Pancreas (tissue), 10 donors: ENCODE data around the gene SLAIN2. TPM values are rescaled to one million over a fixed set of nuclear protein-coding genes. Genes with fewer than 3 reads are reported as not detected.

ENCODE experiments used
- ATAC-seq, 4 donors: fragments of 200-7000 bp; cut with Tn5 transposase; one replicate each; pipeline versions ENCODE4 v1.8.0 to v1.9.1; 2020; ENCODE audit warnings: mild to moderate bottlenecking in 4 of 4, moderate library complexity in 4 of 4
- DNase-seq, 6 donors: peaks; one replicate each; pipeline ENCODE4 v3.0.0-alpha.2; 2020
- FAIRE-seq: peaks from 2 replicates; lab custom pipeline; 2012; peaks lifted over from hg19 to GRCh38; lab: Jason Lieb, UNC
- H3K27ac ChIP-seq, 4 donors: fragments of 200-600 bp; sonication (generic); 1 replicate in 3 of 4; 2 replicates in 1 of 4; pipeline versions ENCODE4 v1.5.0 to v1.8.0; 2020
- H3K27me3 ChIP-seq, 4 donors: fragments of 200-600 bp; one replicate each; pipeline ENCODE4 v1.8.0; 2021
- H3K36me3 ChIP-seq, 3 donors: fragments of 200-600 bp; sonication (generic) in 1 of 3; one replicate each; pipeline versions ENCODE4 v1.5.0 to v1.8.0; 2020 to 2021
- H3K4me1 ChIP-seq, 3 donors: fragments of 200-600 bp; one replicate each; pipeline ENCODE4 v1.8.0; 2021
- H3K4me3 ChIP-seq, 4 donors: fragments of 200-600 bp; sonication (generic) in 2 of 4; one replicate each; pipeline versions ENCODE4 v1.5.0 to v1.8.0; 2020 to 2021
- H3K9me3 ChIP-seq, 4 donors: fragments of 200-600 bp; one replicate each; pipeline ENCODE4 v1.8.0; 2021
- WGBS, 2 donors: extraction: QIAGEN DNeasy Blood & Tissue Kit; methylation state at CpG; one replicate each; pipeline ENCODE4 v1.1.7; 2013; 5-methylcytosine and 5-hydroxymethylcytosine counted together
- intact Hi-C, 3 donors: fragments of 100-400 bp; cut with DNase I; formaldehyde crosslinking; loops; one replicate each; pipeline versions ENCODE4 v1.11.1 to v1.14.2; 2022
- polyA plus RNA-seq, 2 donors: library from polyadenylated mRNA; stranded (reverse); fragments of 200-250 nt; gene quantifications; one replicate each; pipeline ENCODE4 v1.2.3, GENCODE V29; 2013
- total RNA-seq, 6 donors: library from RNA; stranded (reverse); fragmentation: NEBNext Ultra II Directional in 4 of 6; extraction: Animal tissue kit (Norgen Biotek cat#: 25700) in 4 of 6; gene quantifications; one replicate each; pipeline versions ENCODE4 v1.2.1 to v1.2.4, GENCODE V29; 2021 to 2023
- TF ChIP-seq, protein P1 (sequence below), 4 donors: fragments of 200-600 bp; sonication (generic) in 3 of 4; IDR thresholded peaks; one replicate each; pipeline versions ENCODE4 v1.5.0 to v1.8.0; 2021; ENCODE audit warnings: antibody characterized with exemption in 4 of 4
- donor health status: healthy with polysubstance abuse.
- donor health status: DM: no; HTN: no; CAD: no; lungs with moderate emphysema.
- donor health status: DM: no; HTN: no; CAD: no.
- donor health status: control.
- donor health status: control.
- donor health status: Bipolar disorder and iron deficiency.
- donor health status: DM: yes; HTN: yes; CAD: no.
- donor health status: DM: no; HTN: no; CAD: no.
- donor health status: DM: no; HTN: no; CAD: no.
- donor health status: DM: yes; HTN: yes; CAD: no.

Gene SLAIN2
- total and polyA plus RNA-seq, 8 donors = 7.0 to 41.4 (median 28.5) TPM

- no peak for DNase-seq
- TF ChIP-seq, protein P1, sequence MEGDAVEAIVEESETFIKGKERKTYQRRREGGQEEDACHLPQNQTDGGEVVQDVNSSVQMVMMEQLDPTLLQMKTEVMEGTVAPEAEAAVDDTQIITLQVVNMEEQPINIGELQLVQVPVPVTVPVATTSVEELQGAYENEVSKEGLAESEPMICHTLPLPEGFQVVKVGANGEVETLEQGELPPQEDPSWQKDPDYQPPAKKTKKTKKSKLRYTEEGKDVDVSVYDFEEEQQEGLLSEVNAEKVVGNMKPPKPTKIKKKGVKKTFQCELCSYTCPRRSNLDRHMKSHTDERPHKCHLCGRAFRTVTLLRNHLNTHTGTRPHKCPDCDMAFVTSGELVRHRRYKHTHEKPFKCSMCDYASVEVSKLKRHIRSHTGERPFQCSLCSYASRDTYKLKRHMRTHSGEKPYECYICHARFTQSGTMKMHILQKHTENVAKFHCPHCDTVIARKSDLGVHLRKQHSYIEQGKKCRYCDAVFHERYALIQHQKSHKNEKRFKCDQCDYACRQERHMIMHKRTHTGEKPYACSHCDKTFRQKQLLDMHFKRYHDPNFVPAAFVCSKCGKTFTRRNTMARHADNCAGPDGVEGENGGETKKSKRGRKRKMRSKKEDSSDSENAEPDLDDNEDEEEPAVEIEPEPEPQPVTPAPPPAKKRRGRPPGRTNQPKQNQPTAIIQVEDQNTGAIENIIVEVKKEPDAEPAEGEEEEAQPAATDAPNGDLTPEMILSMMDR (IDR thresholded peaks at IDR 0.05) = no peak
- no peak overlapping the region for H3K4me3 ChIP-seq
- intact Hi-C loops = no loop called here
- H3K27ac ChIP-seq = no peak overlapping the region
- H3K4me1 ChIP-seq = no peaks in the 10 kb centered on the region
- H3K9me3 ChIP-seq = no peaks in the 10 kb centered on the region
- no peaks in the 10 kb centered on the region for H3K36me3 ChIP-seq
- FAIRE-seq = no peak
- 84 to 90% methylated on average over 4 of the region's 4 CpGs for WGBS, 2 donors
- no peak for ATAC-seq
- H3K27me3 ChIP-seq = no peaks in the 10 kb centered on the region
Observed at GRCh38 chr4:48299560-48299959, 41.8 kb upstream of the SLAIN2 start.

GRCh38 chr4:48300004-48300403 is 41.3 kb upstream of the SLAIN2 start:
- H3K27ac ChIP-seq = no peak overlapping the region
- no peaks in the 10 kb centered on the region for H3K4me1 ChIP-seq
- DNase-seq = no peak
- no peak for FAIRE-seq
- no peak overlapping the region for H3K4me3 ChIP-seq
- 61 to 64% methylated on average over 2 of the region's 2 CpGs for WGBS, 2 donors
- H3K9me3 ChIP-seq = no peaks in the 10 kb centered on the region
- no peaks in the 10 kb centered on the region for H3K27me3 ChIP-seq
- intact Hi-C loops = no loop called here
- no peak for ATAC-seq
- TF ChIP-seq, protein P1 (IDR thresholded peaks at IDR 0.05) = no peak
- H3K36me3 ChIP-seq = no peaks in the 10 kb centered on the region

- ATAC-seq (no peak), DNase-seq (no peak), FAIRE-seq (no peak)
- H3K27ac ChIP-seq = no peak overlapping the region
- no peak overlapping the region for H3K4me3 ChIP-seq
- H3K9me3 ChIP-seq = no peaks in the 10 kb centered on the region
- no peaks in the 10 kb centered on the region for H3K4me1 ChIP-seq
- no peaks in the 10 kb centered on the region for H3K27me3 ChIP-seq
- intact Hi-C loops = no loop called here
- TF ChIP-seq, protein P1 (IDR thresholded peaks at IDR 0.05) = no peak
- WGBS, 2 donors = 52% methylated on average over 3 of the region's 3 CpGs
- H3K36me3 ChIP-seq = no peaks in the 10 kb centered on the region
Observed at GRCh38 chr4:48305508-48305907, 35.8 kb upstream of the SLAIN2 start.

GRCh38 chr4:48307528-48307927 is 33.8 kb upstream of the SLAIN2 start:
- intact Hi-C loops = no loop called here
- TF ChIP-seq, protein P1 (IDR thresholded peaks at IDR 0.05) = no peak
- Histone ChIP-seq H3K4me1 (no peaks in the 10 kb centered on the region), H3K27me3 (no peaks in the 10 kb centered on the region), H3K27ac (no peak overlapping the region), H3K4me3 (no peak overlapping the region), H3K36me3 (no peaks in the 10 kb centered on the region), H3K9me3 (no peaks in the 10 kb centered on the region)
- DNase-seq (no peak), FAIRE-seq (no peak), ATAC-seq (no peak)
- WGBS, 2 donors = 79 to 80% methylated on average over 5 of the region's 5 CpGs

GRCh38 chr4:48308901-48309300 is 32.4 kb upstream of the SLAIN2 start:
- FAIRE-seq (no peak), ATAC-seq (no peak), DNase-seq (no peak)
- no peak overlapping the region for H3K27ac ChIP-seq
- no peaks in the 10 kb centered on the region for H3K27me3 ChIP-seq
- TF ChIP-seq, protein P1 (IDR thresholded peaks at IDR 0.05) = no peak
- no peaks in the 10 kb centered on the region for H3K4me1 ChIP-seq
- H3K9me3 ChIP-seq = no peaks in the 10 kb centered on the region
- H3K36me3 ChIP-seq = no peaks in the 10 kb centered on the region
- no peak overlapping the region for H3K4me3 ChIP-seq
- WGBS, 2 donors = 72 to 74% methylated on average over 2 of the region's 2 CpGs
- intact Hi-C loops = no loop called here
